Measurements from ENCODE around the gene TBC1D22A. TPM values are rescaled to one million over a fixed set of nuclear protein-coding genes. Genes with fewer than 3 reads are reported as not detected.

The TBC1D22A gene
- total and polyA plus RNA-seq, 10 of the 15 experiments (the other 5 are each of a cell fraction or from before 2014, with no cell fraction given), result 0.63 to 44.7 (median 27.4) TPM

- no peak overlapping the region for H2AFZ ChIP-seq (ENCODE audit: control insufficient read depth, low read depth, low read length)
- intact Hi-C loops (cut with micrococcal nuclease; ENCODE audit: unreplicated experiment) (no loop called here), in situ Hi-C loops (cut with MboI) (loop anchor here (10.0 kb wide), 1 partner anchor 65 kb away; no protein-coding TSS in a partner anchor)
- H3K36me3 ChIP-seq (ENCODE audit: control insufficient read depth in 2 of 2, insufficient read depth in 2 of 2, low read length in 1 of 2), result no peaks in the 10 kb centered on the region; a peak in 2 of 4 replicates
- CTCF ChIA-PET, result no interaction called here
- SMC1A ChIA-PET (ENCODE audit: uncharacterized antibody, unreplicated experiment), result no interaction called here
- no peaks in the 10 kb centered on the region for H4K20me1 ChIP-seq (ENCODE audit: control insufficient read depth, insufficient read depth)
- no peaks in the 10 kb centered on the region for H3K27me3 ChIP-seq (replicated peaks in 1 of 2; ENCODE audit: control insufficient read depth in 2 of 2, insufficient read depth in 2 of 2, low read length in 1 of 2)
- no peak for TF ChIP-seq MYC (IDR thresholded peaks at IDR 0.05; ENCODE audit: insufficient read depth, insufficient read length, insufficient replicate concordance, low read length, severe bottlenecking)
- no peak for TF ChIP-seq POU2F2 (IDR thresholded peaks at IDR 0.05; ENCODE audit: borderline replicate concordance, low read depth, low read length)
- TF ChIP-seq JUND (IDR thresholded peaks at IDR 0.05; ENCODE audit: low read depth, low read length), result no peak
- H3K9ac ChIP-seq (ENCODE audit: control insufficient read depth, insufficient read depth, low read length), result no peak overlapping the region
- WGBS (ENCODE audit: insufficient coverage, insufficient replicate concordance, low lambda C conversion rate, missing lambda C conversion rate), result 98% methylated on average over 7 of the region's 7 CpGs
- no peak overlapping the region for H3K27ac ChIP-seq (ENCODE audit: control insufficient read depth, insufficient read depth)
- no peaks in the 10 kb centered on the region for H3K79me2 ChIP-seq (ENCODE audit: control insufficient read depth, insufficient read depth, low read length)
- no peak for DNase-seq (ENCODE audit: low read depth, low spot score)
- ATAC-seq, result no peak
- FAIRE-seq, result no peak
- H3K4me3 ChIP-seq, result no peak overlapping the region
- POLR2A ChIA-PET, result no interaction called here
- H3K4me1 ChIP-seq (ENCODE audit: control insufficient read depth, insufficient read depth, low read length), result no peaks in the 10 kb centered on the region
- RAD21 ChIA-PET (ENCODE audit: unreplicated experiment), result no interaction called here
- no TSS peak for BruUV-seq (replicated peaks)
- H3K4me2 ChIP-seq (ENCODE audit: control insufficient read depth, insufficient read depth), result no peak overlapping the region
- peaks cover 7% of the 10 kb centered on the region; the same call in 2 of the 3 replicates for H3K9me3 ChIP-seq (replicated peaks; ENCODE audit: control insufficient read depth, insufficient read depth, low read length)
Observed at GRCh38 chr22:47089374-47089773, 326.9 kb downstream of the TBC1D22A start.

GRCh38 chr22:47089796-47090460, 327.5 kb downstream of the TBC1D22A start:
- no peak for DNase-seq (ENCODE audit: low read depth, low spot score)
- Histone ChIP-seq H3K4me1 (ENCODE audit: control insufficient read depth, insufficient read depth, low read length) (no peaks in the 10 kb centered on the region), H3K27ac (ENCODE audit: control insufficient read depth, insufficient read depth) (no peak overlapping the region), H2AFZ (ENCODE audit: control insufficient read depth, low read depth, low read length) (no peak overlapping the region), H3K9me3 (replicated peaks; ENCODE audit: control insufficient read depth, insufficient read depth, low read length) (peaks cover 7% of the 10 kb centered on the region; the same call in 2 of the 3 replicates), H3K9ac (ENCODE audit: control insufficient read depth, insufficient read depth, low read length) (no peak overlapping the region), H3K27me3 (replicated peaks in 1 of 2; ENCODE audit: control insufficient read depth in 2 of 2, insufficient read depth in 2 of 2, low read length in 1 of 2) (no peaks in the 10 kb centered on the region), H3K36me3 (ENCODE audit: control insufficient read depth in 2 of 2, insufficient read depth in 2 of 2, low read length in 1 of 2) (no peaks in the 10 kb centered on the region; a peak in 2 of 4 replicates), H4K20me1 (ENCODE audit: control insufficient read depth, insufficient read depth) (no peaks in the 10 kb centered on the region), H3K4me2 (ENCODE audit: control insufficient read depth, insufficient read depth) (no peak overlapping the region), H3K79me2 (ENCODE audit: control insufficient read depth, insufficient read depth, low read length) (no peaks in the 10 kb centered on the region), H3K4me3 (no peak overlapping the region)
- no TSS peak for BruUV-seq (replicated peaks)
- ATAC-seq, result no peak
- ChIA-PET RAD21 (ENCODE audit: unreplicated experiment) (no interaction called here), CTCF (no interaction called here), SMC1A (ENCODE audit: uncharacterized antibody, unreplicated experiment) (no interaction called here), POLR2A (no interaction called here)
- no peak for FAIRE-seq
- WGBS (ENCODE audit: insufficient coverage, insufficient replicate concordance, low lambda C conversion rate, missing lambda C conversion rate), result over 99% methylated on average over 21 of the region's 21 CpGs
- in situ Hi-C loops (cut with MboI) (loop anchor here (10.0 kb wide), 1 partner anchor 65 kb away; no protein-coding TSS in a partner anchor), intact Hi-C loops (cut with micrococcal nuclease; ENCODE audit: unreplicated experiment) (no loop called here)
- TF ChIP-seq SREBF1 (IDR thresholded peaks at IDR 0.05; ENCODE audit: low read length) (no peak), EZH2 (IDR thresholded peaks at IDR 0.05; ENCODE audit: borderline replicate concordance, control insufficient read depth, low read depth, low read length) (no peak), E2F4 (IDR thresholded peaks at IDR 0.05; ENCODE audit: low read depth, low read length) (no peak), NR2F1 (conservative IDR thresholded peaks at IDR 0.05) (no peak), HDAC2 (IDR thresholded peaks at IDR 0.05) (no peak), KAT2A (conservative IDR thresholded peaks at IDR 0.05; ENCODE audit: control insufficient read depth, low read depth, low read length) (no peak), CEBPZ (IDR thresholded peaks at IDR 0.05; ENCODE audit: low read depth, low read length) (no peak), RBBP5 (conservative IDR thresholded peaks at IDR 0.05) (no peak), IRF5 (IDR thresholded peaks at IDR 0.05; ENCODE audit: borderline replicate concordance) (no peak)

Data from GM12878 (cell line).